HG03103 (cell line): Measurements from ENCODE around the gene YBX3.

Source experiments
- ATAC-seq: cut with Tn5 transposase; IDR thresholded peaks from one replicate; pipeline ENCODE4 v1.9.1; 2021; ENCODE audit warnings: low read depth; ENCODE audit not compliant: unreplicated experiment

The YBX3 gene

GRCh38 chr12:10673659-10674384, 49.3 kb downstream of the YBX3 start, which contains the start of gene STYK1:
STYK1 (minus strand) TSS chr12:10674052; CDS start chr12:10634618, 39,434 bp downstream.
- ATAC-seq, result peak; percentile 72

DNA sequence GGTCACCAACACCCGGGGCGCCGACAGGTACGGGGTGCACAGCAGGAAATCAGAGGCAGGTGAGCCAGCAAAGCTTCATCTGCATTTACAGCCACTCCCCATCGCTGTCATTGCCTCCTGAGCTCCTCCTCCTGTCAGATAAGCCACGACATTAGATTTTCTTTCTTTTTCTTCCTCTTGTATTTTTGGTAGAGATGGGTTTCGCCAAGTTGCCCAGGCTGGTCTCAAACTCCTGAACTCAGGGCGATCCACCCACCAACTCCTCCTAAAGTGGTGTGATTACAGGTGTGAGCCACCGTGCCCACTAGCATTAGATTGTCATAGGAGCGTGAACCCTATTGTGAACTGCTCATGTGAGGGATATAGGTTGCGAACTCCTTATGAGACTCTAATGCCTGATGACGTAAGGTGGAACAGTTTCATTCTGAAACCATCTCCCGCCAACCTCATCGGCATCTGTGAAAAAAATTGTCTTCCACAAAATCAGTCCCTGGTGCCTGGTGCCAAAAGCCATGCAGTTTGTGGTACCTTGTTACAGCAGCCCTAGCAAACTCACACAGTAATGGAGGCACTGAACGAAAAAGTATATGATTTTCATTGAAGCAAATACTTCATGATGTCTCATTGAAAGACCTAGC, 50.8 kb downstream of the YBX3 start:
- no peak for ATAC-seq

DNA sequence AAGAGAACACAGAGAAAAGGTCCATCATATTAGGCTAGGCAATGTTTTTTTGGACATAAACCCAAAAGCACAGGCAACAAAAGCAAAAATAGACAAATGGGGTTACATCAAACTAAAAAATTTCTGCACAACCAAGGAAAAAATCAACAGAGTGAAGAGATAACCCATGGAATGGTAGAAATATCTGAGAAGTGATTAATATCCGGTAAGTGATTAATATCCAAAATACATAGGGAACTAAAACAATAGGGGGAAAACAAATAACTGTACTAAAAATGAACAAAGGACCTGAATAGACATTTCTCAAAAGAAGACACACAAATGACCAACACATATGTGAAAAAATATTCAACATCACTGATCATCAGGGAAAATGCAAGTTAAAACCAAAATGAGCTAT, 53.6 kb downstream of the YBX3 start:
- ATAC-seq, result no peak

DNA sequence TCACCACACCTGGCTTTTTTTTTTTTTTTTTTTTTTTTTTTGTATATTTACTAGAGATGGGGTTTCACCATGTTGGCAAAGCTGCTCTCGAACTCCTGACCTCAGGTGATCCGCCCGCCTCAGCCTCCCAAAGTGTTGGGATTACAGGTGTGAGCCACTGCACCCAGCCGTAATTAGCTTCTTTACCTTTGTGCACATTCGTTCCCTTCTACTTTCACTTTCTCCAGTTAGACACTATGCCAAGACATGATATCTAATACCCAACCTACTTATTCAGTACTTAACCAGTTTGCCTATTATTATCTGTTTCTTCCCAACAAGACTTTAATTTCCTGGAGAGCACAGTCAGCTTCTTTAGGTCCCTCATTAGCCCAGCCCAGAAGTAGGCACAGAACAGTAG, 54.6 kb downstream of the YBX3 start:
- ATAC-seq, result no peak

DNA sequence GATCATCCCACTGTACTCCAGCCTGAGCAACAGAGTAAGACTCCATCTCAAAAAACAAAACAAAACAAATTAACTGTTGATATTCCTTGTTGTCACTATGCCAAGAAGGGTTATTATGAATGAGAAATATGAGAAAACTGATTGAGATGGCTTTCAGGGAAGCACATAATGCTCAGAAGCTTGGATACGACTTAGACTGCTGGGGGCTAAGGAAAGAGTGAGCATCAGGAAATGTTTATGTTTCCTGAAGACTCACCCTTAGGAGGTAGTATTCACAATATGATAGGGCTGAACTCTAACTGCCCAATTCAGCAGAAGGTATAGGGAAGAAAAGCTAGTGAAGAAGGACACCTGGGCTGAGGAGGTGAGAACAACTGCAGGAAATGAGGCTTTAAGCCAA, 55.5 kb downstream of the YBX3 start:
- ATAC-seq, result no peak

GRCh38 chr12:10664499-10664898, 58.6 kb downstream of the YBX3 start:
- no peak for ATAC-seq

DNA sequence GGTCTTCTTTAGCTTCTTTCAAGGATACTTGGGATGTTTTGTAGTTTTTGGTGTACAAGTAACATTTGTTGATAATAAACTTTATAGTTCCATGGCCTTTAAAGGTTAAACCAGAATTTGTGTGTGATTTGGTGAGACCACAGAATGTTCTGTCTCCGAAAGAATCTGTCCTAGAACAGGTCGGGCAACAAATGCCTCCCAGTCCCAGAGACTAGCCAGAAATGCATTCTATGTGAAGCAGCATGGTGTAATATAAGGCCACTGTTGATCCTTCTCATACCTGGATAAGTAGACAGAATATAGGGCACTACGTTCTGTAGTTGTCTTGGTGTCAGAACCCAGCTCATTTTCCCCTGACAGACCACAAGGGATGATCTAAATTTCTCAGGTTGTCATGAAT, 59.3 kb downstream of the YBX3 start:
- no peak for ATAC-seq

DNA sequence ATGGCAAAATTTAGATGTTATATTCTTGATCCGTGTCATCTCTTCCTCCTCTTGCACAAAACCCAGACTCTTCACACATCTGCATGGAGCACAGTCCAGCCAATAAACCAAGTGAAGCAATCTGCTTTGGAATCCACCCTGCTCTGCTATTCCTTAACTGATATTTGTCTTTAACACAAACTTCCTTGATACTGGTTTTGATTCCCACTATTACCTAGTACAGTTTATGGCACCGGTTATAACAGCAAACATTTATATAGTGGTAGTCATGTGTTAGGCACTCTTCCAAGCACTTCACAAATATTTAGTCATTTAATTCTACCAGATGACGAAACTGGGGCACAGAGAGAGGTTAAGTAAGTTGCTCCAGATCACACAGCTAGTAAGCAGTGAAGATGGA, 61.8 kb downstream of the YBX3 start:
- ATAC-seq, result no peak

DNA sequence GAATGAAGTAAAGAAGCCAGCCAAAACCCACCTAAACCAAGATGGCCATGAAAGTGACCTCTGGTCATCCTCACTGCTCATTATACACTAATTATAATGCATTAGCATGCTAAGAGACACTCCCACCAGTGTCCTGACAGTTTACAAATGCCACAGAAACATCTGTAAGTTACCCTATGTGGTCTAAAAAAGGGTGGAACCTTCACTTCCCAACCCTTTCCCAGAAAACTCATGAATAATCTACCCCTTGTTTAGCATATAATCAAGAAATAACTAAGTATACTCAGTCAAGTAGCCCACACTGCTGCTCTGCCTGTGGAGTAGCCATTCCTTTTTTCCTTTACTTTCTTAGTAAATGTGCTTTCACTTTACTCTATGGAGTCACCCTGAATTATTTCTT, 69.1 kb downstream of the YBX3 start:
- ATAC-seq, result no peak

GRCh38 chr12:10652192-10652591, 70.9 kb downstream of the YBX3 start:
- ATAC-seq, result no peak
